Measurements from ENCODE around the gene MED13. TPM values are rescaled to one million over a fixed set of nuclear protein-coding genes. Genes with fewer than 3 reads are reported as not detected.

The MED13 gene
- total and polyA plus RNA-seq, 2 experiments from 2014 or later: 6.6 to 51.2 TPM

DNA sequence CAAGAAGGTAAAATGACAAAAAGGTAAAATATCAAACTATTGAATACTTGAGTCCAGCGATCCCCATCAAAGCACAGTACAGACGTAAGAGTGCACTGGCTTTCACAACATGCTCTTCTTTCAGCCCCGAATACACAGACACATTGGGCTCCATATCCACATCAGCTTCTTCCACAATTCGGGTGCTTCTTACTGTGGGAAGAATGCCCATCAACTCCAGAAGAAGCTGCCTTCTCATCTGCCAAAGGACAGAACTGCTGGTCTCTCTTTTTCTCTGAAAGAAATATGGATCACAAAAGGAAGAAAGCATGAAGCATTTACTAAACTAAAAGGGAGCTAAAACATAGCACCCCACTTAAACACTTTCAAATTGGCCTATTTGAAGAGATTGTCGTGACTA is 157.7 kb downstream of the MED13 start:
- Histone ChIP-seq H3K4me1 (ENCODE audit: insufficient read depth) (no peaks in the 10 kb centered on the region), H3K4me3 (no peak overlapping the region), H3K9me3 (ENCODE audit: low read depth) (no peaks in the 10 kb centered on the region), H2AFZ (no peak overlapping the region), H3K36me3 (replicated peaks; ENCODE audit: insufficient read depth, low read depth) (peaks cover 4% of the 10 kb centered on the region), H3K9me2 (replicated peaks; ENCODE audit: insufficient read depth) (no peaks in the 10 kb centered on the region), H3K4me2 (no peak overlapping the region), H4K20me1 (ENCODE audit: insufficient read depth, poor library complexity, severe bottlenecking) (no peaks in the 10 kb centered on the region), H3K27ac (no peak overlapping the region), H3K79me2 (no peaks in the 10 kb centered on the region), H3K27me3 (no peaks in the 10 kb centered on the region)
- TF ChIP-seq EZH2phosphoT487 (IDR thresholded peaks at IDR 0.05; ENCODE audit: low read depth, severe bottlenecking, unreplicated experiment): no peak
- TF ChIP-seq, protein P1, sequence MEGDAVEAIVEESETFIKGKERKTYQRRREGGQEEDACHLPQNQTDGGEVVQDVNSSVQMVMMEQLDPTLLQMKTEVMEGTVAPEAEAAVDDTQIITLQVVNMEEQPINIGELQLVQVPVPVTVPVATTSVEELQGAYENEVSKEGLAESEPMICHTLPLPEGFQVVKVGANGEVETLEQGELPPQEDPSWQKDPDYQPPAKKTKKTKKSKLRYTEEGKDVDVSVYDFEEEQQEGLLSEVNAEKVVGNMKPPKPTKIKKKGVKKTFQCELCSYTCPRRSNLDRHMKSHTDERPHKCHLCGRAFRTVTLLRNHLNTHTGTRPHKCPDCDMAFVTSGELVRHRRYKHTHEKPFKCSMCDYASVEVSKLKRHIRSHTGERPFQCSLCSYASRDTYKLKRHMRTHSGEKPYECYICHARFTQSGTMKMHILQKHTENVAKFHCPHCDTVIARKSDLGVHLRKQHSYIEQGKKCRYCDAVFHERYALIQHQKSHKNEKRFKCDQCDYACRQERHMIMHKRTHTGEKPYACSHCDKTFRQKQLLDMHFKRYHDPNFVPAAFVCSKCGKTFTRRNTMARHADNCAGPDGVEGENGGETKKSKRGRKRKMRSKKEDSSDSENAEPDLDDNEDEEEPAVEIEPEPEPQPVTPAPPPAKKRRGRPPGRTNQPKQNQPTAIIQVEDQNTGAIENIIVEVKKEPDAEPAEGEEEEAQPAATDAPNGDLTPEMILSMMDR (IDR thresholded peaks at IDR 0.05; ENCODE audit: poor library complexity): no peak
- TF ChIP-seq EZH2 (IDR thresholded peaks at IDR 0.05; ENCODE audit: borderline replicate concordance): no peak
- 93% methylated on average over 5 of the region's 5 CpGs for WGBS (ENCODE audit: low lambda C conversion rate, missing lambda C conversion rate)
- DNase-seq (ENCODE audit: low spot score): no peak

DNA sequence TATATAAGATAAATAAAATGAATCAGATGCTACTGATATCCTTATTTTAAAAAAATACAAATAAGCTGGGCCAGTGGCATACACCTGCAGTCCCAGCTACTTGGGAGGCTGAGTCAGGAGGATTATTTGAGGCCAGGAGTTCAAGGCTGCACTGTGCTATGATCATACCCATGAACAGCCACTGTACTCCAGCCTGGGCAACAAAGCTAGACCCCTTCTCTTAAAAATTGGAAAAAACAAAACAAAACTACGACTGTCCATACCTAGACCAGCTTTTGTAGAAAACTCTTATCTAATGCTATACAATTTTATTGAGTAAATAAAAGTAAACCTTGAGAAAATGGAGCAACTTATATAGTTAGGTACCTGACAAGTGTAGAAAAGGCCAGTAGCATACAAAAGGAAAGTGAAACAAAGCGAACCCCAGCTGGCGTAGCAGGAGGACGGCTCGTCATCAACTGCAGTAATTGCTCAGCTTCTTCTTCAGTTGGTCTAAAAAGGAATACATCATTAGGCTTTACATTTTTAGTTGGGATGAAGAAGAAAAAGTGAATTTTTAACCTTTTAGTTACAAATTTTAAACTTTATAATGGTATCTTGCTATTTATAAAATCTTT is 160.9 kb downstream of the MED13 start:
- Histone ChIP-seq H3K79me2 (no peaks in the 10 kb centered on the region), H4K20me1 (ENCODE audit: insufficient read depth, poor library complexity, severe bottlenecking) (no peaks in the 10 kb centered on the region), H3K9me3 (ENCODE audit: low read depth) (no peaks in the 10 kb centered on the region), H3K36me3 (replicated peaks; ENCODE audit: insufficient read depth, low read depth) (no peaks in the 10 kb centered on the region), H3K4me3 (no peak overlapping the region), H3K9me2 (replicated peaks; ENCODE audit: insufficient read depth) (no peaks in the 10 kb centered on the region), H3K27me3 (no peaks in the 10 kb centered on the region), H3K4me1 (ENCODE audit: insufficient read depth) (no peaks in the 10 kb centered on the region), H3K27ac (no peak overlapping the region), H2AFZ (no peak overlapping the region), H3K4me2 (no peak overlapping the region)
- no peak for DNase-seq (ENCODE audit: low spot score)
- 96% methylated on average over 5 of the region's 5 CpGs for WGBS (ENCODE audit: low lambda C conversion rate, missing lambda C conversion rate)
- TF ChIP-seq EZH2phosphoT487 (IDR thresholded peaks at IDR 0.05; ENCODE audit: low read depth, severe bottlenecking, unreplicated experiment) (no peak), EZH2 (IDR thresholded peaks at IDR 0.05; ENCODE audit: borderline replicate concordance) (no peak)
- TF ChIP-seq, protein P1 (IDR thresholded peaks at IDR 0.05; ENCODE audit: poor library complexity): no peak

DNA sequence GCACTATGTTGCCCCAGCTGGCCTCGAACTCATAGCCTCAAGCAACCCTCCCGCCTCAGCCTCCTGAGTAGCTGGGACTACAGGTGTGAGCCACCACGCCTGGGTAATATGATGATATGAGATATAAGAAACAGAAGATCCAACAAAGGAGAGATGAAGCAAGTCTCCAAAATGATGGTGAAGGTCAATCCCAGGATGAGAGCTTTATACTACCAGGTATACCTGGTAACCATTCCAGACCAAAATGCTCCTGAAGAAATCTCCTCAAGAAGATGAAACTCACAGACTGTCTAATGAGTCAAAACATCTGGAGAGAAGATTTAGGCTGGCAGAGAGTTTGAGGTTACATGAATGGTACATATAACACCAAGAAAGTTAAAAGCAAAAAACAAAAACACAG is 161.8 kb downstream of the MED13 start:
- Histone ChIP-seq H3K36me3 (replicated peaks; ENCODE audit: insufficient read depth, low read depth) (no peaks in the 10 kb centered on the region), H4K20me1 (ENCODE audit: insufficient read depth, poor library complexity, severe bottlenecking) (no peaks in the 10 kb centered on the region), H3K9me2 (replicated peaks; ENCODE audit: insufficient read depth) (no peaks in the 10 kb centered on the region), H3K4me3 (no peak overlapping the region), H3K4me1 (ENCODE audit: insufficient read depth) (no peaks in the 10 kb centered on the region), H3K79me2 (no peaks in the 10 kb centered on the region), H3K4me2 (no peak overlapping the region), H3K27me3 (no peaks in the 10 kb centered on the region), H3K9me3 (ENCODE audit: low read depth) (no peaks in the 10 kb centered on the region), H2AFZ (no peak overlapping the region), H3K27ac (no peak overlapping the region)
- no peak for TF ChIP-seq EZH2phosphoT487 (IDR thresholded peaks at IDR 0.05; ENCODE audit: low read depth, severe bottlenecking, unreplicated experiment)
- TF ChIP-seq, protein P1 (IDR thresholded peaks at IDR 0.05; ENCODE audit: poor library complexity): no peak
- TF ChIP-seq EZH2 (IDR thresholded peaks at IDR 0.05; ENCODE audit: borderline replicate concordance): no peak
- DNase-seq (ENCODE audit: low spot score): no peak
- 92% methylated on average over 3 of the region's 3 CpGs for WGBS (ENCODE audit: low lambda C conversion rate, missing lambda C conversion rate)

All from hepatocyte (in vitro differentiated cells).